ENCODE data around the gene GALNT18. TPM values are rescaled to one million over a fixed set of nuclear protein-coding genes. Genes with fewer than 3 reads are reported as not detected.

The GALNT18 gene
- total RNA-seq, 1 donor from 2014 or later: 22.1 TPM

- no peaks in the 10 kb centered on the region for H3K9me3 ChIP-seq
- H3K27ac ChIP-seq: no peak overlapping the region
- no peak for DNase-seq (ENCODE audit: extremely low spot score in 2 of 2)
- no peaks in the 10 kb centered on the region for H3K27me3 ChIP-seq
- TF ChIP-seq POLR2A (IDR thresholded peaks at IDR 0.05): no peak
- TF ChIP-seq POLR2AphosphoS5 (IDR thresholded peaks at IDR 0.05; ENCODE audit: insufficient read depth in 1 of 2, low read depth in 1 of 2): no peak
- TF ChIP-seq CTCF (IDR thresholded peaks at IDR 0.05): no peak
- H3K4me1 ChIP-seq: no peaks in the 10 kb centered on the region
- intact Hi-C loops (cut with DNase I): no loop called here
- no peaks in the 10 kb centered on the region for H3K36me3 ChIP-seq
- H3K4me3 ChIP-seq: no peak overlapping the region
These were observed 384.6 kb downstream of the GALNT18 start for GRCh38 chr11:11237070-11237832.

GRCh38 chr11:11236498-11237059 lies 385.2 kb downstream of the GALNT18 start:
- H3K36me3 ChIP-seq: no peaks in the 10 kb centered on the region
- TF ChIP-seq POLR2AphosphoS5 (IDR thresholded peaks at IDR 0.05; ENCODE audit: insufficient read depth in 1 of 2, low read depth in 1 of 2) (no peak), CTCF (IDR thresholded peaks at IDR 0.05) (no peak), POLR2A (IDR thresholded peaks at IDR 0.05) (no peak)
- no peak overlapping the region for H3K4me3 ChIP-seq
- H3K27ac ChIP-seq: no peak overlapping the region
- intact Hi-C loops (cut with DNase I): no loop called here
- H3K27me3 ChIP-seq: no peaks in the 10 kb centered on the region
- no peaks in the 10 kb centered on the region for H3K9me3 ChIP-seq
- no peaks in the 10 kb centered on the region for H3K4me1 ChIP-seq
- DNase-seq (ENCODE audit: extremely low spot score in 2 of 2): no peak

GRCh38 chr11:11231763-11232162 lies 390.0 kb downstream of the GALNT18 start:
- TF ChIP-seq CTCF (IDR thresholded peaks at IDR 0.05) (no peak), POLR2A (IDR thresholded peaks at IDR 0.05) (no peak), POLR2AphosphoS5 (IDR thresholded peaks at IDR 0.05; ENCODE audit: insufficient read depth in 1 of 2, low read depth in 1 of 2) (no peak)
- Histone ChIP-seq H3K4me3 (no peak overlapping the region), H3K36me3 (no peaks in the 10 kb centered on the region), H3K27me3 (no peaks in the 10 kb centered on the region), H3K9me3 (no peaks in the 10 kb centered on the region), H3K27ac (no peak overlapping the region), H3K4me1 (no peaks in the 10 kb centered on the region)
- intact Hi-C loops (cut with DNase I): no loop called here
- DNase-seq (ENCODE audit: extremely low spot score in 2 of 2): no peak

- intact Hi-C loops (cut with DNase I): no loop called here
- Histone ChIP-seq H3K36me3 (no peaks in the 10 kb centered on the region), H3K27ac (no peak overlapping the region), H3K27me3 (no peaks in the 10 kb centered on the region), H3K4me1 (no peaks in the 10 kb centered on the region), H3K4me3 (no peak overlapping the region), H3K9me3 (no peaks in the 10 kb centered on the region)
- no peak for TF ChIP-seq CTCF (IDR thresholded peaks at IDR 0.05)
- no peak for TF ChIP-seq POLR2AphosphoS5 (IDR thresholded peaks at IDR 0.05; ENCODE audit: insufficient read depth in 1 of 2, low read depth in 1 of 2)
- TF ChIP-seq POLR2A (IDR thresholded peaks at IDR 0.05): no peak
- DNase-seq (ENCODE audit: extremely low spot score in 2 of 2): no peak
These were observed 390.8 kb downstream of the GALNT18 start for GRCh38 chr11:11230802-11231562.
